HepG2 (cell line): ENCODE measurements around the gene RPEL1. TPM values are rescaled to one million over a fixed set of nuclear protein-coding genes. Genes with fewer than 3 reads are reported as not detected.

Experiments used
- EZH2 ChIP-seq: conservative IDR thresholded peaks from 2 replicates; pipeline ENCODE4 v1.6.1; 2012; ENCODE audit warnings: mild to moderate bottlenecking, low read depth, low read length, moderate library complexity
- JUND ChIP-seq: sonication (generic); formaldehyde crosslinking; IDR thresholded peaks from 2 replicates; pipeline ENCODE4 v1.8.0; 2022; ENCODE audit warnings: mild to moderate bottlenecking, missing genetic modification reagents
- NCOA5 ChIP-seq: sonication (generic); formaldehyde crosslinking; IDR thresholded peaks from 2 replicates; pipeline ENCODE4 v1.4.0; 2020; ENCODE audit warnings: missing genetic modification reagents
- POGZ ChIP-seq: sonication (generic); formaldehyde crosslinking; IDR thresholded peaks from 2 replicates; pipeline ENCODE4 v1.4.0; 2020; ENCODE audit warnings: mild to moderate bottlenecking, missing genetic modification reagents
- RCOR2 ChIP-seq: IDR thresholded peaks from 2 replicates; pipeline ENCODE4 v1.6.1; 2016; ENCODE audit warnings: missing biosample characterization, missing genetic modification reagents
- REST ChIP-seq, 2 experiments: IDR thresholded peaks; 2 replicates each; pipeline ENCODE4 v1.6.1; 2011 to 2012; ENCODE audit warnings: low read length in 2 of 2, borderline replicate concordance in 1 of 2, low read depth in 1 of 2, mild to moderate bottlenecking in 1 of 2, moderate library complexity in 1 of 2
- SMARCC2 ChIP-seq: fragments of 450-650 bp; IDR thresholded peaks from 2 replicates; pipeline ENCODE4 v1.6.1; 2017; ENCODE audit warnings: antibody characterized with exemption, mild to moderate bottlenecking
- SMYD3 ChIP-seq: sonication (generic); formaldehyde crosslinking; IDR thresholded peaks from 2 replicates; pipeline ENCODE4 v1.8.1; 2023; ENCODE audit warnings: mild to moderate bottlenecking, missing genetic modification reagents
- ZBTB14 ChIP-seq: sonication (generic); formaldehyde crosslinking; IDR thresholded peaks from 2 replicates; pipeline ENCODE4 v1.4.0; 2020; ENCODE audit warnings: missing genetic modification reagents
- ZMAT5 ChIP-seq: sonication (generic); formaldehyde crosslinking; IDR thresholded peaks from 2 replicates; pipeline ENCODE4 v1.5.0; 2020; ENCODE audit warnings: mild to moderate bottlenecking, low read depth, missing genetic modification reagents, borderline replicate concordance
- ZNF343 ChIP-seq: sonication (generic); formaldehyde crosslinking; IDR thresholded peaks from 2 replicates; pipeline ENCODE4 v1.4.0; 2020; ENCODE audit warnings: mild to moderate bottlenecking, missing genetic modification reagents
- ZNF646 ChIP-seq: sonication (generic); formaldehyde crosslinking; IDR thresholded peaks from 2 replicates; pipeline ENCODE4 v1.9.0; 2021; ENCODE audit warnings: mild to moderate bottlenecking, missing genetic modification reagents
- ZNF792 ChIP-seq: IDR thresholded peaks from 2 replicates; pipeline ENCODE4 v1.6.1; 2016
- ZUFSP ChIP-seq: sonication (generic); formaldehyde crosslinking; IDR thresholded peaks from 2 replicates; pipeline ENCODE4 v1.9.0; 2021; ENCODE audit warnings: missing genetic modification reagents, mild to moderate bottlenecking, borderline replicate concordance
- polyA plus RNA-seq, 8 experiments: library from polyadenylated mRNA; depleted of rRNA in 3 of 8; stranded (reverse) in 7 of 8; unstranded in 1 of 8; fragments of >200 nt; fragmentation: Illumina TruSeq in 4 of 8; extraction: Trizol in 4 of 8; gene quantifications; 2 replicates each; pipeline versions ENCODE4 v1.2.1 to v1.2.3, GENCODE V29; 2011 to 2016; ENCODE audit warnings: low read depth in 4 of 8, missing spikeins in 1 of 8, mixed read lengths in 1 of 8; ENCODE audit not compliant: insufficient read depth in 1 of 8
- total RNA-seq, 5 experiments: library from RNA; depleted of rRNA; stranded (reverse); fragments of >200 nt; fragmentation: Illumina TruSeq; extraction: Trizol; gene quantifications; 2 replicates each; pipeline ENCODE4 v1.2.3, GENCODE V29; 2016; ENCODE audit warnings: low read depth in 1 of 5

Gene RPEL1
- total and polyA plus RNA-seq, 2 of the 13 experiments (the other 11 are each of a cell fraction or from before 2014, with no cell fraction given) = 0.04 to 0.07 TPM

- no peak for TF ChIP-seq ZNF646 (CRISPR knock-in tag)
- no peak for TF ChIP-seq SMYD3 (CRISPR knock-in tag)
- no peak for TF ChIP-seq NCOA5 (CRISPR knock-in tag)
- no peak for TF ChIP-seq EZH2
- TF ChIP-seq ZMAT5 (CRISPR knock-in tag) = no peak
- no peak for TF ChIP-seq ZBTB14 (CRISPR knock-in tag)
- TF ChIP-seq ZNF792 (CRISPR knock-in tag) = 0 out of 2 replicates have a peak, but pooled peaks have one; percentile 46
- no peak for TF ChIP-seq ZNF343 (CRISPR knock-in tag)
- TF ChIP-seq SMARCC2 = no peak
- TF ChIP-seq ZUFSP (CRISPR knock-in tag) = no peak
- no peak for TF ChIP-seq JUND (CRISPR knock-in tag)
- no peak for TF ChIP-seq REST (IDR thresholded peaks at IDR 0.05; ENCODE audit: borderline replicate concordance in 1 of 2, low read depth in 1 of 2, low read length in 2 of 2)
- TF ChIP-seq POGZ = no peak
- 0 out of 2 replicates have a peak, but pooled peaks have one; percentile 23 for TF ChIP-seq RCOR2 (CRISPR knock-in tag)
These were observed 48.5 kb upstream of the RPEL1 start (continued) for GRCh38 chr10:103197174-103197573.
